Bone marrow (tissue), 2 donors: ENCODE results near the gene SSNA1.

Source experiments
- DNase-seq, 2 donors: peaks; one replicate each; lab custom pipeline; 2025; lab: John Stamatoyannopoulos, UW

Gene SSNA1

GRCh38 chr9:137184881-137185660, 3.4 kb upstream of the SSNA1 start:
- DNase-seq, result no peak

- DNase-seq, result no peak
Measured at GRCh38 chr9:137185921-137186320, 2.6 kb upstream of the SSNA1 start.

DNA sequence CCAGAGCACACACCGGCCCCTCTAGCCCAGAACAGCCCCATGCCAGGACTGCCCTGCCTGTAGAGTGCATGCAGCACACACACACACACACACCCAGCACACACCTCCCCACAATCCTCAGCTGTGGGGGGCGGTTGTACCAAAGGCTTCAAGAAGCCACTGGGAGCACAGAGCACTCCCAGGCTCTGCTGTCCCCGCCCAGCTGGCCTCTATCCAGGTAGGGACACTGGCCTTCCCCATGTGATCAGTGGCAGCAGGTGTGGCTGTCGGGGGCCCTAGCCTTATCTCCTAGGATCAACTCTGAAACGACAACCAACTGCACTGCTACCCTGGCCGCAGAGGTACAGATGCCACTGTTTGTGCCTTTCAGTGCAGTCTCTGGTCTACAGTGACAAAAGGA, 2.1 kb upstream of the SSNA1 start:
- DNase-seq, result no peak

- no peak for DNase-seq
Measured at GRCh38 chr9:137187386-137187785, 1.1 kb upstream of the SSNA1 start.

DNA sequence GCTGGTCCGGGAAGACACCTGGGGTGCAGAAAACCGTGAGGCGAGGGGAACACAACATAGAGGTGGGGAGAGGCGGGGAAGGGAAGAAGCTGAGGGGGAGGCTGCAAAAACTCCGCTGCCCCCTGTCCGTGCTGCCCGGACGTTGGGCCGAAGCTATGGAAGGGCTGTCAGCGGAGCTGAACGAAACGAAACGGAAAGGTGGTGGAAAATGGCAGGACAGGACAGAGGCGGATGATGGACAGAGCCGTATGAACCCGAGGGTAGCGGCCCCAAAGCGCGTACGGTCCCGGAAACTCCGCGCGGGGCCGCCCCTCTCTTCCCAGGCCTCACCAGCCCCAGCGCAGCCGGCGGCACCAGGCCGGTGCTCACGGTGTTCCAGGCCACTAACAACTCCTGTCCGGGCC, 388 bp upstream of the SSNA1 start:
- DNase-seq, result no peak

DNA sequence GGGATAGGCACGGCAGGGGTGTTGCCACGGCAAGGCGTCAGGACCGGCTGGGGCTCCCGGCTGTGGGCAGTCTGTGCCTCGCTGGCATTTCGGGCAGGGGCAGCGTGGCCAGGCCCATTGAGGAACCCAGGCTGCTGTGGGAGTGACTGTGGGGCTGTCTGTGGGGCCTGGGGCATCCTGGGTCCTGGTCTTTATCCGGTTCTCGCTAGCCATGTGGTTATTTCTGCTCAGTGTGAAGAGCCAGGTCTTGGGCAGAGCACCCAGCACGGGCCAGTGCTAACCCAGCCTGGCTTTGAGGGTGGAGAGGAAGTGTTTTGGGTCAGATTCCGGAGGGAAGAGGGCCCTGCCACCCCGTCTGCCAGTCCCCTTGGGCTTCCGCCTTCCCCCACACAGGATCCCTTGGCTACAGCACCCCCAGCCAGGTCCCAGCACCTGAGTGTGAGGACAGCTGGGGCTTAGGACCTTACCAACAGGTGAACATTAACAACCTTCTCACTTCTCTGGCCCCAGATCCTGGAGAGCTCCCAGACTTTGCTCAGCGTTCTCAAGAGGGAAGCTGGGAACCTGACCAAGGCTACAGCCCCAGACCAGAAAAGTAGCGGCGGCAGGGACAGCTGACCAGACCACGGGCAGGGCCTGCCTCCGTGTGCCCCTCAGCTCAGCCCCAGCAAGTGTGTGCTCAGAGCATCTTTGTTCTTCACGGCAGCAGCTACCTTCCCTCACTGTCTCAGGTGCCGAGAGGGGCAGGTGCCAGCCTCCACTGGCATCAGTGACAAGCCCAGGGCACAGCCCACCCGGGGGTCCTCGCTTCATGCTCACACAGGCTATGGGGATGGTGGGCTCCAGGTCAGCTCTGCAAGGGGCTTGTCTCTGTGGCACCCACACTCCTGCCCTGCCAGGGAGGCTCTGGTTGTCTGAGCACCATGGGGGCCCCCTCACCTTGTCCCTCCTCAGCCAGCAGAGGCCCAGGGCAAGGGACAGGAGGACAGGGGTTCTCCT, 1.1 kb downstream of the SSNA1 start:
- no peak for DNase-seq

GRCh38 chr9:137190315-137190856, 1.9 kb downstream of the SSNA1 start:
- DNase-seq, result no peak

DNA sequence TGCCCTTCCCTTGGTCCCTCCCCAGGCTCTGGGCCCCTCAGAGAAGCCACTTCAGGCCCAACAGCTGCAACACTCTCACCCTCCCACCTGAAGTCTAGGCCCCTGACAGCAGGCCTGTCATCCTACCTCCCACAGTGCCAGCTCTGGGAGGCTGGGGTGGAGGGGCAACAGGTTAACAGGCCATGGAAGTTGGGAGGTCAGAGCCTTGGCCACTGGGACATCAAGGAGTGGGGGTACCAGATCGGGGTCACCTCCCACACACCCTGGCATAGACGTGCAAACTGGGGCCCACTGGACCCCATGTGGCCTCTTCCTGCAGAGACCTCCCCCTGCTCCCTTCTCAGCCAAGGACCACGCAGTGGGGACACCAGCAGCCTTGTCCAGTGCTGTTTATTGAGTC, 2.8 kb downstream of the SSNA1 start:
- DNase-seq, result no peak

GRCh38 chr9:137191691-137192447, 3.4 kb downstream of the SSNA1 start:
- DNase-seq, result no peak

GRCh38 chr9:137192448-137192780, 3.9 kb downstream of the SSNA1 start:
- no peak for DNase-seq

- DNase-seq, result no peak
Measured at GRCh38 chr9:137192859-137193258, 4.4 kb downstream of the SSNA1 start.

GRCh38 chr9:137193771-137194170, 5.3 kb downstream of the SSNA1 start:
- DNase-seq, result no peak

- no peak for DNase-seq
Measured at GRCh38 chr9:137194388-137194787, 5.9 kb downstream of the SSNA1 start.

DNA sequence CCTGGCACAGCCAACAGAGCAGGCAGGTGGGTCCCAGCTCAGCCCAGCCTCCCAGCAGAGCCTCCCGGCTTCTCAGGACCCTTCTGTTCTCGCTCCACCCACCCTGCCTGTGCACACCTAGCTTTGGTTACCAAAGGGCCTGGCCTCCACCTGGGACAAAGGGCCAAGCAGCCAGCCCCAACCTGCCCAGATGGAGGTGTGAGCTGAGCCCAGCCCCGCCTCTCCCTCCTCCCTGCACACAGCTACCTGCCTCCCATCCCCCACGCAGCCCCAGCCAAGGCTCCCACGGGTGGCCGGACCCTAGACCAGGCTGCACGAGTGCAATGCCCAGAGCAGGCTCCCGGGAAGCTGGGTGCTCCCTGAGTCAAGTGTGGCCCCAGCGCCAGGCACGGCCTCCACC, 6.4 kb downstream of the SSNA1 start:
- no peak for DNase-seq

DNA sequence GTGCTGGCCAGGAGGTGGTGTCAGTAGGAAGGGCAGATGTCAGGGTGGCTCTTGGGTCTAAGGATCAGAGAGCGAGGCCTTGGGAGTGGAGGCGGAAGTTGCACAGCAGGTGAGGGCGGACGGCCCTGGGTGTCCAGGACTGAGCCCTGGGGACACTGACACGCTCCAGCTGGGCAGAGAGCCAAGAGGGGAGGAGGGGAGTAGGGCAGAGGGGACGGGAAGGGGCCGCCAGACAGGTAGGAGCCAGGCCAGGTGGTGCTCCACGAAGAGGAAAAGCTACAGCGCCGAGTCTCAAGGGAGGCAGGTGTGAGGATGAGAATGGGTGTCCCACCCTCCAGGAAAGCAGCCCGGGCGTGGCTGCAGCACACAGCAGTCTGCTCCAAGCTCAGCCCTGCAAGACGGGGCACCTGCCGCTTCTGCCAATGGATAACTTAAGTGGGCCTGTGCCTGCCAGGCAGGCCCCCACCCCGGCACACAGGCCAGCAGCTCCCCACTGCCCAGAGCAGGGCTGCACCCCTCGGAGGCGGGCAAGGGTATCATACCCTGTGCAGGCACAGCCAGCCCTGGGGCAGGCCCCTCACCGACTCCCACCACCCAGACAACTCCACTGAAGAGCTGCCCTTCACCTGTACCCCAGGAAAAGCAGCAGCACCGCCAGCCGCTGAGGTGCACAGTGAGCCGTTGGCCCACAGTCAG, 7.2 kb downstream of the SSNA1 start:
- DNase-seq, result no peak

GRCh38 chr9:137198051-137198901, 9.8 kb downstream of the SSNA1 start:
- DNase-seq, result no peak

DNA sequence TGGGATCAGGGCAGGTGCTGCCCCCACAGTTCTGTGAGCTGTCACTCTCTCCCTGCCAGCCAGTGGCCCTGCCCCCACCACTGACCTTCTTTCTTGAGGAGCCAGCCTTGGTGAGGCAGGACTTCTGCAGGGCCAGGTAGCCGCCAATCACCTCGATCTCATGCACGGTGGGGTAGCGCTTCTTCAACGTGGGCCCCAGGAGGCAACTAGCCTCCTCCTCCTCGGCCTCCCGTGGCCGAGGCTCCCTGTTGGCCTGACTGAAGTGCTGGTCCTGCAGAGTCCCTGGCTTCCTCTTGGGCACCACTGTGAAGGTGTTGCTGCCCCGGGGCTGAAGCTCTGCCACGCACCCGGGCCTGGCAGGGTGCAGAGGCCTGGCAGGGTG, 10.4 kb downstream of the SSNA1 start:
- DNase-seq, result no peak

- DNase-seq, result no peak
Measured at GRCh38 chr9:137199411-137200121, 11.1 kb downstream of the SSNA1 start.

DNA sequence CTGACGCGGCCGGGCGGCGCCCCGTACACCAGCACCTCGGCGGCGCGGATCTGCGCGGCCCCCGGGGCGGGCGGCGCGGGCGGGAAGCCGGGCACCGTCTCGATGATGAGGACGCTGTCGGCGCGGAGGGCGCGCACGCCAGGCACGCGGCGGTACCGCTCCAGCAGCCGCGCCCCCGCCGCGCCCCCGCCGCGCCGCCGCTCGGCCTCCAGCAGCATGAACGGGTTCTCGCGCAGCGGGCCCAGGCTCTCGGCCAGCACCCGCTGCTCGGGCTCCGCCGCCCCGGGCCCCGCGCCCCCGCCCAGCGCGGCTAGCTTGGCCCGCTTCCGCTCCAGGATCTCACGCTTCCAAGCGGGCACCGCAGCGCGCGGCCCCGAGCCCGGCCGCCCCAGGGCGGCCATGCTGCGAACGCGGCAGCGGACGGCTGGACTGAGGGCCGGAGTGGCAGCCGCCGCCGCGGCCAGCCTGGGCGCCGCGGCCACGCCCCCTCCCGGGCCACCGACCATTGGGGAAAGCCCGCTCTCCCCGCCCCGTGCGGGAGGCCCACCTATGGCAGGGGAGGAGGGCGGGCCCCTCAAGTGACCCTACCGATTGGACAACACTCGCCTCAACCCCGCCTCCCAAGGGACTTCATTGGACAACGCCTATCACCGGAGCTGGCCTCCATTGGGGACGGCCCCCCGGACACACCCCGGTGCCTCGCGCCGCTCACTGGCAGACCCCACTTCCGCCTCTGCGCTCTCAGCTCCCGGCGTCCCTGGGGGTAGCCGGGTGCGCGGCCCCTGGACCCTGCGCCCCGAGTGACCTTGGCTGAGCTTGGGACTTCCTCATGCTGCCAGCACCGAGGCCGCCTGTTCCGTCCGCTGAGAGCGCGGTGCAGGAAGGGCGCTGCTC, 12.1 kb downstream of the SSNA1 start, which contains the start of gene TPRN:
Gene TPRN (minus strand): TSS at position 431 of the 894 bp plus-strand sequence. CDS start 30 bp downstream, at position 401.
- DNase-seq, result peak; percentile 85 to 99
